Endothelial cell (in vitro differentiated cells): Measurements from ENCODE around the gene GON4L. TPM values are rescaled to one million over a fixed set of nuclear protein-coding genes. Genes with fewer than 3 reads are reported as not detected.
"Not testable (repeated sequence)": the region's sequence is repeated elsewhere in the genome, so short reads cannot be mapped to it uniquely, and the experiment has no call there.

Experiments
- DNase-seq: peaks from one replicate; pipeline ENCODE4 v3.0.0; 2021; ENCODE audit warnings: low spot score
- H3K27ac Mint-ChIP-seq: one replicate; pipeline ENCODE4 v1.8.0; 2021; ENCODE audit warnings: mixed read lengths, inconsistent platforms; ENCODE audit not compliant: unreplicated experiment
- H3K27me3 Mint-ChIP-seq: one replicate; pipeline ENCODE4 v1.8.0; 2021; ENCODE audit warnings: mild to moderate bottlenecking, moderate library complexity, mixed read lengths, inconsistent platforms; ENCODE audit not compliant: unreplicated experiment
- H3K36me3 Mint-ChIP-seq: one replicate; pipeline ENCODE4 v1.8.0; 2021; ENCODE audit warnings: mild to moderate bottlenecking, low read depth, mixed read lengths, inconsistent platforms; ENCODE audit not compliant: unreplicated experiment
- H3K4me1 Mint-ChIP-seq: one replicate; pipeline ENCODE4 v1.8.0; 2021; ENCODE audit warnings: mild to moderate bottlenecking, mixed read lengths, inconsistent platforms; ENCODE audit not compliant: unreplicated experiment
- H3K4me3 Mint-ChIP-seq: one replicate; pipeline ENCODE4 v1.8.0; 2021; ENCODE audit warnings: mild to moderate bottlenecking, mixed read lengths, inconsistent platforms; ENCODE audit not compliant: unreplicated experiment
- H3K9me3 Mint-ChIP-seq: one replicate; pipeline ENCODE4 v1.8.0; 2021; ENCODE audit warnings: mixed read lengths, inconsistent platforms; ENCODE audit not compliant: unreplicated experiment
- total RNA-seq: library from RNA; stranded (reverse); fragmentation: NEBNext Ultra II Directional; extraction: Animal tissue kit (Norgen Biotek cat#: 25700); gene quantifications from one replicate; pipeline ENCODE4 v1.2.1, GENCODE V29; 2021; ENCODE audit not compliant: unreplicated experiment
- TF ChIP-seq, protein P1 (sequence below): fragments of 200-600 bp; sonication (generic); IDR thresholded peaks from one replicate; pipeline ENCODE4 v1.5.0; 2021; ENCODE audit warnings: antibody characterized with exemption; ENCODE audit not compliant: unreplicated experiment

The GON4L gene
- total RNA-seq, 1 donor from 2014 or later: 72.7 TPM

DNA sequence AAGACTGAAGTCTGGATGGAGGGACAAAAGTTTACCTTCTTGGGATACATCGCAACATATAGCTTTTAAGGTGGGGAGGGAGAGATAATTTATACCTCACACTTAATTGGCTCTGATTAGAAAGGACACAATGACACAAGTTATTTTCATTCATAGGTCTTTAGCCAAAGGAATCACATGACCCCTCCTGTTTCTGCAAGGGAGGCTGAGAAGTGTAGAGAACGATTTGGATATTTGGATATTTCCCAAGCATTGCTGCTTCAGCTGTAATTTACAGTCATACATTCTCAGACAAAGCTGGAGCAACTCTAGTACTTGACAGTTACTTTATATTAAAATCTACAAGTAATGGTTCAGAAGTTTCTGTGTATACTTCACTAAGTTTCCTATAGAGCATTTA lies 143.9 kb downstream of the GON4L start:
- Mint-ChIP-seq H3K27ac (no peak overlapping the region), H3K9me3 (no peaks in the 10 kb centered on the region), H3K36me3 (peaks cover 13% of the 10 kb centered on the region), H3K27me3 (peaks cover 2% of the 10 kb centered on the region), H3K4me3 (no peak overlapping the region), H3K4me1 (no peaks in the 10 kb centered on the region)
- TF ChIP-seq, protein P1, sequence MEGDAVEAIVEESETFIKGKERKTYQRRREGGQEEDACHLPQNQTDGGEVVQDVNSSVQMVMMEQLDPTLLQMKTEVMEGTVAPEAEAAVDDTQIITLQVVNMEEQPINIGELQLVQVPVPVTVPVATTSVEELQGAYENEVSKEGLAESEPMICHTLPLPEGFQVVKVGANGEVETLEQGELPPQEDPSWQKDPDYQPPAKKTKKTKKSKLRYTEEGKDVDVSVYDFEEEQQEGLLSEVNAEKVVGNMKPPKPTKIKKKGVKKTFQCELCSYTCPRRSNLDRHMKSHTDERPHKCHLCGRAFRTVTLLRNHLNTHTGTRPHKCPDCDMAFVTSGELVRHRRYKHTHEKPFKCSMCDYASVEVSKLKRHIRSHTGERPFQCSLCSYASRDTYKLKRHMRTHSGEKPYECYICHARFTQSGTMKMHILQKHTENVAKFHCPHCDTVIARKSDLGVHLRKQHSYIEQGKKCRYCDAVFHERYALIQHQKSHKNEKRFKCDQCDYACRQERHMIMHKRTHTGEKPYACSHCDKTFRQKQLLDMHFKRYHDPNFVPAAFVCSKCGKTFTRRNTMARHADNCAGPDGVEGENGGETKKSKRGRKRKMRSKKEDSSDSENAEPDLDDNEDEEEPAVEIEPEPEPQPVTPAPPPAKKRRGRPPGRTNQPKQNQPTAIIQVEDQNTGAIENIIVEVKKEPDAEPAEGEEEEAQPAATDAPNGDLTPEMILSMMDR: no peak
- DNase-seq: no peak

DNA sequence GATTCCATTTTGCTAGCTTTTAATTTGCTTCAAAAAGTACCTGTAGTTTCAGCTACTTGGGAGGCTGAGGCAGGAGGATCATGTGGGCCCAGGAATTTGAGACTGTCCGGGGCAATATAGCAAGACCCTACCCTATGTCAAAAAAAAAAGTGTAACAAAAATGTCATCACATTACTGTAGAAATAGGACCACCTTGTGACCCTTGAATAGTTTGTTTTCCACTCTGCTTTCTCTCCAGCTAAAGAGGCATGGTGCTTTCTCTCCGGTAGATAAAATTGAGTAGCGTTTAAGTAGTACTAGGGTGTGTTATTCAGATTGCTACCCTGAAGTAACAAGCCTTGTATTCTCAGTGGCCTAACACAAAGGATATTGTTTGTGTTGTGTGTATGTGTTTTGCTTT lies 144.4 kb downstream of the GON4L start:
- not testable (repeated sequence) for H3K4me3 Mint-ChIP-seq

DNA sequence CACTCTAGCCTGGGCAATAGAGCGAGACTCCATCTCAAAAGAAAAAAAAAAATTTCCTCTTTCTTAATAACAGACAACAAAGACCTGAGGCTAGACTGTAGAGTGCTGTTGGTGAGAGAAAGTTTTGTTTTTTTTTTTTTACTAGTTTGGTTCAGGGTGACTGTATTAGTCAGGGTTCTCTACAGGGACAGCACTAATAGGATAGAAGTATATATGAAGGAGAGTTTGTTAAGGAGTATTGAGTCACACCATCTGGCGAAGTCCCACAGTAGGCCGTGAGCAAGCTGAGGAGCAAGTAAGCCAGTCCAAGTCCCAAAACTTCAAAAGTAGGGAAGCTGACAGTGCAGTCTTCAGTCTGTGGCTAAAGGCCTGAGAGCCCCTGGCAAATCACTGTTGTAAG lies 145.6 kb downstream of the GON4L start:
- peaks cover 13% of the 10 kb centered on the region for H3K36me3 Mint-ChIP-seq
- H3K27ac Mint-ChIP-seq, H3K4me3 Mint-ChIP-seq, H3K9me3 Mint-ChIP-seq, DNase-seq, H3K27me3 Mint-ChIP-seq, H3K4me1 Mint-ChIP-seq: not testable (repeated sequence)

More for the DNA sequence above, 144.4 kb downstream of the GON4L start:
- not testable (repeated sequence) for DNase-seq, H3K27ac Mint-ChIP-seq, H3K4me1 Mint-ChIP-seq, H3K9me3 Mint-ChIP-seq, H3K27me3 Mint-ChIP-seq
- H3K36me3 Mint-ChIP-seq: peaks cover 13% of the 10 kb centered on the region

DNA sequence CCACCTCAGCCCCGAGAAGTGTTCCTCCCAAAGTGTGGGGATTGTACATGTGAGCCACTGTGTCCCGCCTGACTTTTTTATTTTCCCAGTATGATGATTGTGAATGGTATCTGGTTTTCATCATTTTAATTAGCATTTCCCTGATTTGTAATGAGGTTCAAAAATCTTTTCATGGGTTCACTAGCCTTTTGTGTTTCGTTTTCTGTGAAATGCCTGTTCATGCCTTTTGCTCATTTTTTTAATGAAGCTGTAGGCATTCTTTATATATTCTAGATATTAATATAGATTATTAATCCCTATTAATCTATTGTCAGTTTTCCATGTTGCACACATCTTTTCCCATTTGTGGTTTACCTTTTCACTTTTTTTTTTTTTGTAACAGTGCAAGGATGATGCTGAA lies 147.6 kb downstream of the GON4L start:
- H3K4me1 Mint-ChIP-seq: no peaks in the 10 kb centered on the region
- TF ChIP-seq, protein P1: no peak
- peaks cover 4% of the 10 kb centered on the region for H3K36me3 Mint-ChIP-seq
- no peaks in the 10 kb centered on the region for H3K27me3 Mint-ChIP-seq
- DNase-seq: no peak
- peak overlapping the region; percentile 18 for H3K27ac Mint-ChIP-seq
- no peaks in the 10 kb centered on the region for H3K9me3 Mint-ChIP-seq
- H3K4me3 Mint-ChIP-seq: peak overlapping the region; percentile 42

DNA sequence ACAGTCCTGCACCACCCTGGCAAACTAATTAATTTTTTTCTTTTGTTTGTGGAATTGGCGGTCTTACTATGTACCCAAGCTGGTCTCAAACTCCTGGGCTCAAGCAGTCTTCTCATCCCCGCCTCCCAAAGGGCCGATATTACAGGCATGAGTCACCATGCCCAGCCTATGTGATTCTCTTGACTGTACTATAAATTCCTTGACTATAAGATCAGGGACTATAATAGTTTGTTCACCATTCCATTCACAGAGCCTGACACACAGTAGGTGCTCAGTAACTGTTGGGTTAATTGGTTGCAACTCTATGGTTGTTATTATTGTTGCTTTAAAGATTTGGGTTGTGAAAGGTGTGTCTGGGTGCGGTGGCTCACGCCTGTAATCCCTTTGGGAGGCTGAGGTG lies 150.9 kb downstream of the GON4L start:
- TF ChIP-seq, protein P1: no peak
- Mint-ChIP-seq H3K27me3 (peaks cover 3% of the 10 kb centered on the region), H3K4me1 (no peaks in the 10 kb centered on the region), H3K27ac (no peak overlapping the region), H3K4me3 (no peak overlapping the region), H3K9me3 (no peaks in the 10 kb centered on the region), H3K36me3 (peaks cover 4% of the 10 kb centered on the region)
- no peak for DNase-seq

DNA sequence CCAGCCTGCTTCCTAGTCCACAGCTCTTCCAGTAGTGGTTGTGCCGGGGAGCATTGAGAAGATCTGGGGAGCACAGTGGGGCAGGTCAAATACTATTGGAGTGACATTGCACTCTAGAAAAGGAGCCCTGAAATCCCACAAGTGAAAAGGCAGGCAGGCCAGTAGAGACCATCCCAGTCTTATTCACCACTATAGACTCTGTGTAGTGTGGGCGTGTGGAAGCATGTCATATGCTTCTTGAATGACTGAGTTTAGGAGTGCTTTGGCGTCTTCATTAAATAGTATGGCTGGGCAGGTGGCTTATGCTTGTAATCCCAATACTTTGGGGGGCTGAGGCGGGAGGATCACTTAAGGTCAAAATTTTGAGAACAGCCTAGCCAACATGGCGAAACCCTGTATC lies 152.6 kb downstream of the GON4L start:
- not testable (repeated sequence) for H3K27me3 Mint-ChIP-seq, DNase-seq, H3K36me3 Mint-ChIP-seq, H3K4me1 Mint-ChIP-seq, H3K9me3 Mint-ChIP-seq, H3K4me3 Mint-ChIP-seq, H3K27ac Mint-ChIP-seq

DNA sequence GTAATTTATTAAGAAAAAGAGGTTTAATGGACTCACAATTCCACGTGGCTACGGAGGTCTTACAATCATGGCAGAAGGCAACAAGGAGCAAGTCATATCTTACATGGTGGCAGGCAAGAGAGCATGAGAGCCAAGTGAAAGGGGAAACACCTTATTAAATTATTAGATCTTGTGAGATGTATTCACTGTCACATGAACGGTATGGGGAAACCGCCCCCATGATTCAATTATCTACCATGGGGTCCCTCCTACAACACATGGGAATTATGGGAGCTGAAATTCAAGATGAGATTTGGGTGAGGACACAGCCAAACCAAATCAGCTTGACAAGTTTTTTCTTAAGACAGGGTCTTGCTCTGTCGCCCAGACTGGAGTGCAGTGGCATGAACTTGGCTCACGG lies 153.8 kb downstream of the GON4L start:
- no peak overlapping the region for H3K27ac Mint-ChIP-seq

DNA sequence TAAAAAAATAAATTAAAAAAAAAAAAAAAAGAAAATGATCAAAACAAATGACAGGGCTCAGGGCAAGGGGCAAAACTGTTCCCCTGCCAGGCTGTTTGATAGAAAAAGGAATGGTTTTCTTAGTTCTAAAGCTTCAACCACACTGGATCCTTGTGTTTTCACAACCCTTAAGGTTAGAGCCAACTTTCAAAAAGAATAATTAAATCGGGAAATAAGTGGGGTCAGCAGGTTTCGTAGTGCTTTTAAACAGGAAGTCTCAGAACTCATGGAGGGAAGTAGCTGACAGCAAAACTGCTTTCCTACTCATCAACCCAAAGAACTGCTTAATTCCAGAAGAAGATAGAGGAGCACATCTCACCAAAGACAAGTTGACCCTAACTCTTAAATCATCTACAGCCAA lies 155.3 kb downstream of the GON4L start:
- H3K4me3 Mint-ChIP-seq, DNase-seq, H3K27me3 Mint-ChIP-seq, H3K27ac Mint-ChIP-seq, H3K9me3 Mint-ChIP-seq, H3K4me1 Mint-ChIP-seq: not testable (repeated sequence)
- peaks cover 16% of the 10 kb centered on the region for H3K36me3 Mint-ChIP-seq

More for the DNA sequence above, 153.8 kb downstream of the GON4L start:
- DNase-seq: no peak
- Mint-ChIP-seq H3K36me3 (peaks cover 10% of the 10 kb centered on the region), H3K4me3 (no peak overlapping the region), H3K27me3 (peaks cover 3% of the 10 kb centered on the region), H3K9me3 (no peaks in the 10 kb centered on the region), H3K4me1 (no peaks in the 10 kb centered on the region)
- TF ChIP-seq, protein P1: no peak
